Adrenal gland (tissue), 12 donors: ENCODE results near the gene PHC2. TPM values are rescaled to one million over a fixed set of nuclear protein-coding genes. Genes with fewer than 3 reads are reported as not detected.

Source experiments
- DNase-seq, 7 donors: peaks; one replicate each; pipeline ENCODE4 v3.0.0-alpha.2; 2019 to 2020
- H3K27ac ChIP-seq, 5 donors: fragments of 200-600 bp; sonication (generic) in 4 of 5; 1 replicate in 3 of 5; 2 replicates in 2 of 5; pipeline versions ENCODE4 v1.5.1 to v1.8.0; 2016 to 2020; ENCODE audit warnings: mild to moderate bottlenecking in 1 of 5
- H3K27me3 ChIP-seq: fragments of 200-600 bp; 2 replicates; pipeline ENCODE4 v1.8.0; 2021
- H3K36me3 ChIP-seq, 2 donors: fragments of 200-600 bp; replicated peaks in 1 of 2; 1 replicate in 1 of 2; 2 replicates in 1 of 2; pipeline versions ENCODE4 v1.5.1 to v1.8.0; 2018 to 2022
- H3K4me1 ChIP-seq, 2 donors: fragments of 200-600 bp; replicated peaks in 1 of 2; 1 replicate in 1 of 2; 2 replicates in 1 of 2; pipeline versions ENCODE4 v1.5.1 to v1.8.0; 2018 to 2021
- H3K4me3 ChIP-seq, 4 donors: fragments of 200-600 bp; sonication (generic) in 3 of 4; one replicate each; pipeline ENCODE4 v1.5.1; 2016 to 2018
- H3K9me3 ChIP-seq, 3 donors: fragments of 200-600 bp; sonication (generic) in 1 of 3; replicated peaks in 1 of 3; 1 replicate in 2 of 3; 2 replicates in 1 of 3; pipeline versions ENCODE4 v1.5.1 to v1.8.0; 2016 to 2021
- POLR2A ChIP-seq, 2 donors: fragments of 450-650 bp; IDR thresholded peaks; one replicate each; pipeline ENCODE4 v1.6.1; 2017; ENCODE audit warnings: antibody characterized with exemption in 2 of 2, mild to moderate bottlenecking in 2 of 2, moderate library complexity in 1 of 2
- WGBS, 4 donors: extraction: QIAGEN DNeasy Blood & Tissue Kit in 2 of 4; methylation state at CpG; one replicate each; pipeline versions ENCODE4 v1.1.5 to v1.1.7; 2013 to 2017; 5-methylcytosine and 5-hydroxymethylcytosine counted together
- intact Hi-C, 2 donors: fragments of 100-400 bp; cut with DNase I; formaldehyde crosslinking; loops; one replicate each; pipeline versions ENCODE4 v1.14.1 to v1.15.0; 2022 to 2023
- polyA plus RNA-seq, 3 donors: library from polyadenylated mRNA; stranded (reverse); fragments of 200-250 nt in 2 of 3; fragments of 350-450 nt in 1 of 3; fragmentation: Illumina TruSeq in 1 of 3; extraction: RNeasy Lipid Tissue Mini Kit (QIAGEN cat#74804) in 1 of 3; gene quantifications; one replicate each; pipeline ENCODE4 v1.2.3, GENCODE V29; 2013 to 2014
- total RNA-seq, 9 donors: library from RNA; depleted of rRNA in 4 of 9; stranded (reverse); fragments of >200 nt in 4 of 9; fragments of 120-200 nt in 1 of 9; fragmentation: NEBNext Ultra II Directional in 1 of 9; extraction: Animal tissue kit (Norgen Biotek cat#: 25700) in 1 of 9; gene quantifications; one replicate each; pipeline versions ENCODE4 v1.1.0 to v1.2.4, GENCODE V29; 2013 to 2023
- TF ChIP-seq, protein P1 (sequence below), 6 experiments: fragments of 450-650 bp in 4 of 6; fragments of 200-600 bp in 2 of 6; sonication (generic) in 1 of 6; IDR thresholded peaks; 1 replicate in 5 of 6; 2 replicates in 1 of 6; pipeline versions ENCODE4 v1.5.1 to v1.8.0; 2016 to 2021; ENCODE audit warnings: antibody characterized with exemption in 6 of 6, mild to moderate bottlenecking in 2 of 6, moderate library complexity in 1 of 6
- donor health status: healthy with polysubstance abuse.
- donor health status: Bipolar disorder and iron deficiency.
- donor health status: DM: yes; HTN: yes; CAD: no.
- donor health status: DM: no; HTN: no; CAD: no.
- donor health status: DM: no; HTN: no; CAD: no.
- donor health status: DM: yes; HTN: yes; CAD: no.

The PHC2 gene
- total and polyA plus RNA-seq, 12 donors = 24.9 to 164 (median 112) TPM

DNA sequence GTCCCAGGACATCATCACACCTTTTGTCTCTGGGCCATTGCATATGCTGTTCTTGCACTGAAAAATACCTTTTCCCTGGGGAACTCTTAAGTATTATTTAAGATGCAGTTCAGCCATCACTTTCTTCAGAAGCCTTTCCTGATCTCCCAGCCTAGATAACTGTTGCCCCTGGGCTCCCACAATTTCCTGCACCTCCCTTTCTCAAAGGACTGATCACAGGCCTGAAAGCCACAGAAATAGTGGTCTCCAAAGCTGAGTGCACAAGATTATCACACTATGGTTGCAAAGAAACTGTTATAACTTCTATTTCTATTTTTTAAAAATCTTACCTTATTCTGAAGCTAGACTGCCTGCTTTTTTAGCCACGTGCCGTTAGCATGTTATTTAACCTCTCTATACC lies 38.8 kb upstream of the PHC2 start:
- no peak for DNase-seq
- no peaks in the 10 kb centered on the region for H3K9me3 ChIP-seq
- H3K27me3 ChIP-seq = no peaks in the 10 kb centered on the region
- TF ChIP-seq, protein P1, sequence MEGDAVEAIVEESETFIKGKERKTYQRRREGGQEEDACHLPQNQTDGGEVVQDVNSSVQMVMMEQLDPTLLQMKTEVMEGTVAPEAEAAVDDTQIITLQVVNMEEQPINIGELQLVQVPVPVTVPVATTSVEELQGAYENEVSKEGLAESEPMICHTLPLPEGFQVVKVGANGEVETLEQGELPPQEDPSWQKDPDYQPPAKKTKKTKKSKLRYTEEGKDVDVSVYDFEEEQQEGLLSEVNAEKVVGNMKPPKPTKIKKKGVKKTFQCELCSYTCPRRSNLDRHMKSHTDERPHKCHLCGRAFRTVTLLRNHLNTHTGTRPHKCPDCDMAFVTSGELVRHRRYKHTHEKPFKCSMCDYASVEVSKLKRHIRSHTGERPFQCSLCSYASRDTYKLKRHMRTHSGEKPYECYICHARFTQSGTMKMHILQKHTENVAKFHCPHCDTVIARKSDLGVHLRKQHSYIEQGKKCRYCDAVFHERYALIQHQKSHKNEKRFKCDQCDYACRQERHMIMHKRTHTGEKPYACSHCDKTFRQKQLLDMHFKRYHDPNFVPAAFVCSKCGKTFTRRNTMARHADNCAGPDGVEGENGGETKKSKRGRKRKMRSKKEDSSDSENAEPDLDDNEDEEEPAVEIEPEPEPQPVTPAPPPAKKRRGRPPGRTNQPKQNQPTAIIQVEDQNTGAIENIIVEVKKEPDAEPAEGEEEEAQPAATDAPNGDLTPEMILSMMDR (IDR thresholded peaks at IDR 0.05) = no peak
- TF ChIP-seq POLR2A (IDR thresholded peaks at IDR 0.05) = no peak
- no peaks in the 10 kb centered on the region for H3K36me3 ChIP-seq
- H3K27ac ChIP-seq = no peak overlapping the region
- intact Hi-C loops = loop anchor here (5.0 to 10.0 kb wide), 5 partner anchors 97 to 172 kb away; no protein-coding TSS in a partner anchor
- peaks cover 9 to 28% of the 10 kb centered on the region in 2 donors for H3K4me1 ChIP-seq
- 93 to 98% (median 95%) methylated on average over 2 of the region's 2 CpGs for WGBS, 4 donors
- H3K4me3 ChIP-seq = no peak overlapping the region

DNA sequence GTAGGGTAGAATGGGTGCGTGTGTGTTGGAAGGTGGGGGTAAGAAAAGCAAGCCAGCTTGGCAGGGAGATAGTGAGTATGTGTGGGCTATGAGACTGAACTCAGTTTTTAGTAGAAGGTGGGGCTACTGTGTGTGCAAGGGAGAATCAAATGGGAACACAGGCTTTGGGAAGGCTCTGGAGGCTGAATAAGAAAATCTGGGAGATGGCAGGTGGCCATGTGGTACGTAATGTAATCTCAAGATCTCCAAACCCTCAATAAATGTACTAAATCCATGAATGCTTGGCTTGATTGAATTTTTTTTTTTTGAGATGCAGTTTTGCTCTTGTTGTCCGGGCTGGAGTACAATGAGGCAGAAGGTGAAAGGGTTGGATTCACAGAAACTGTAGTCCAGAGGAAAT lies 38.1 kb upstream of the PHC2 start:
- H3K9me3 ChIP-seq = no peaks in the 10 kb centered on the region
- no peaks in the 10 kb centered on the region for H3K27me3 ChIP-seq
- H3K4me1 ChIP-seq = peaks cover 9 to 26% of the 10 kb centered on the region in 2 donors

DNA sequence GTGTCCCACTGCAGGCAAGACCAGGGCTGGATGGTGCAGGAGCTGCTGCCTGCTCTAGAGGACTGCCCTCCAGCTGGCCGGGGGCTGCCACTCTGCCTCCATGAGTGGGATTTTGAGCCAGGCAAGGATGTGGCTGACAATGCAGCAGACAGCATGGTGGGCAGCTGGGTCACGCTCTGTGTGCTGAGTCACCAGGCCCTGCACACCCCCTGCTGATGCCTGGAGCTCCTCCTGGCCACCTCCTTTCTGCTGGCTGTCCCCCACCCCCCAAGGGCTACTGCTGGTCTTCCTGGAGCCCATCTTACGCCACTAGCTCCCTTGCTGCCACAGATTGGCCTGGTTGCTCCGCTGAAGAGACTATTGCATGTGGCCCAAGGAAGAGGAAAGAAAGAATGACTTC lies 37.6 kb upstream of the PHC2 start:
- Histone ChIP-seq H3K9me3 (no peaks in the 10 kb centered on the region), H3K36me3 (no peaks in the 10 kb centered on the region), H3K27me3 (no peaks in the 10 kb centered on the region), H3K4me1 (peaks cover 8 to 22% of the 10 kb centered on the region in 2 donors), H3K4me3 (no peak overlapping the region), H3K27ac (no peak overlapping the region)
- no peak for TF ChIP-seq POLR2A (IDR thresholded peaks at IDR 0.05)
- TF ChIP-seq, protein P1 (IDR thresholded peaks at IDR 0.05) = no peak
- intact Hi-C loops = loop anchor here (5.0 kb wide), 3 partner anchors 96 to 171 kb away; no protein-coding TSS in a partner anchor
- no peak for DNase-seq
- 88 to 100% (median 90%) methylated on average over 3 to 4 of the region's 4 CpGs for WGBS, 4 donors

More for the DNA sequence above, 38.1 kb upstream of the PHC2 start:
- H3K4me3 ChIP-seq = no peak overlapping the region
- no peak for DNase-seq
- H3K36me3 ChIP-seq = no peaks in the 10 kb centered on the region
- no peak overlapping the region for H3K27ac ChIP-seq
- intact Hi-C loops = loop anchor here (5.0 kb wide), 3 partner anchors 97 to 172 kb away; no protein-coding TSS in a partner anchor
- TF ChIP-seq, protein P1 (IDR thresholded peaks at IDR 0.05) = no peak
- no peak for TF ChIP-seq POLR2A (IDR thresholded peaks at IDR 0.05)
- WGBS, 4 donors = 82 to 94% (median 88%) methylated on average over 3 of the region's 3 CpGs

DNA sequence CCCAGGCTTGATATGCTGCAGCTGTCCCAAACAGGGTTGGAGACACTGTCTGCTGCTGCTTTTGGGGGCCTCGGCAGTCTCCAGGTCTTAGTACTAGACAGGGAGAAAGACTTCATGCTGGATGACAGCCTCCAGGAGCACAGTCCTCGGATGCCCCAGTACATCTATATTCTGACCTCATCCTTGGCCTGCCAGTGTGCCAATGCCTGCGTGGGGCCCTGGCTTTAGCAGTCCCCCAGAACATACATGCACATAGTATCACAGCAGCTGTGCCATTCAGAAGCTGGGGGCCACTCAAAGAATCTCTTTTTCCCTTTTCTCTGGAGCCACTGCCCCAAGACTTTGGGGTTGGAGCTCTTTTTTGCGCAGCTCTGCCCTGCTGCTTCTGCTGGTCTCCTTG lies 37.1 kb upstream of the PHC2 start:
- TF ChIP-seq, protein P1 (IDR thresholded peaks at IDR 0.05) = no peak
- no peak for TF ChIP-seq POLR2A (IDR thresholded peaks at IDR 0.05)
- H3K4me1 ChIP-seq = peaks cover 3 to 17% of the 10 kb centered on the region in 2 donors

More for the DNA sequence above, 37.1 kb upstream of the PHC2 start:
- no peaks in the 10 kb centered on the region for H3K9me3 ChIP-seq
- no peak for DNase-seq
- intact Hi-C loops = loop anchor here (5.0 kb wide), 3 partner anchors 96 to 171 kb away; no protein-coding TSS in a partner anchor
- no peaks in the 10 kb centered on the region for H3K27me3 ChIP-seq
- WGBS, 4 donors = 82 to 87% (median 85%) methylated on average over 2 to 4 of the region's 4 CpGs
- no peaks in the 10 kb centered on the region for H3K36me3 ChIP-seq
- H3K4me3 ChIP-seq = no peak overlapping the region
- no peak overlapping the region for H3K27ac ChIP-seq
